Metanephros (tissue), 1 donor: ENCODE data around the gene SEMA6C. TPM values are rescaled to one million over a fixed set of nuclear protein-coding genes. Genes with fewer than 3 reads are reported as not detected.

ENCODE experiments used
- total RNA-seq: library from RNA; depleted of rRNA; stranded (reverse); fragments of >200 nt; gene quantifications from one replicate; pipeline ENCODE4 v1.2.3, GENCODE V29; 2014

Gene SEMA6C
- total RNA-seq = 39.0 TPM

GRCh38 chr1:151146412-151147131 lies at the start of gene SEMA6C:
Gene SEMA6C, minus strand, starts transcription at chr1:151146631. Its CDS starts 4,010 bp downstream, at chr1:151142621.

GRCh38 chr1:151189637-151190445 lies 43.4 kb upstream of the SEMA6C start, which contains the start of gene VPS72:
Gene VPS72, minus strand, starts transcription at chr1:151190197. Its CDS starts 76 bp downstream, at chr1:151190121.

GRCh38 chr1:151175863-151176262 lies 29.4 kb upstream of the SEMA6C start, which contains the start of gene TMOD4:
Gene TMOD4, minus strand, starts transcription at chr1:151175981. Its CDS starts 1,106 bp downstream, at chr1:151174875.

DNA sequence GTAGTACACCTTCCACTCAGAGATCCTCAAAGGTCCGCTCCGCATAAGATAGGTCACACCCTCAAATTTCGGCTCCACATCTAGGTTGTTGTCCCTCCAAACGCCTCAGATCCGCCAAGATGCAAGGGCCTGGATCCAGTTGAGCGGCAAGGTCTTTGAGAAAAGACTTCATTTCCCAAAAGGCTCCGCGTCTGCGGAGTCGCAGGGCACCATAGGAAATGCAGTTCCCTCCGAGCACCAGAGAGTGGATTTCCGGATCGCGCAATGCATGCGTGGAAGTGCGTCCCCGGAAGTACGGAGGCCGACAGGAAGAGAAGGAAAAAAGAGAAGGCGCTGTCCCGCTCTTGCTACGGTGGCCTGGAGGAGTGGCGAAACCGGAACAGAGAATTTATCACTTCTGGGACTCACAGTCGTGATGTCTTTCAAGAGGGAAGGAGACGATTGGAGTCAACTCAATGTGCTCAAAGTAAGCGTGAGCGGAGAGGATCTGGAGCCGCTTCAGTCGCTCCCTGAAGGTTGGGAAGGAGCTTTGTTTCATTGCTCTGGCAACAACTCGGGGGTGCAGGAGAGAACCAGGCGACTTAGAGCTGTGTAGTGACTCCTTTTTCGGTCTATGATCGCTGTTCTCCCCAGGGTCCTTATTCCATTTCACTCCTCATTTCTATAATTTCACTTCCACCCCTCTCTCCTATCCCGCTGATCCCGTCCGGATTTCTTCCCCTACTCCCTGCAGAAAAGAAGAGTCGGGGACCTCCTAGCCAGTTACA lies 19.5 kb upstream of the SEMA6C start, which contains the start of the genes LYSMD1 and SCNM1:
Gene LYSMD1 (minus strand): TSS at position 165 of the 767 bp plus-strand sequence. CDS start 644 bp downstream, outside the sequence.
Gene SCNM1 (plus strand): TSS at position 407 of the 767 bp plus-strand sequence. CDS start 9 bp downstream, at position 416.

GRCh38 chr1:151156515-151156819 lies 10.0 kb upstream of the SEMA6C start, which contains the start of gene TNFAIP8L2:
Gene TNFAIP8L2, plus strand, starts transcription at chr1:151156649. Its CDS starts 2,049 bp downstream, at chr1:151158698.

Other genes starting within 250 kb of the SEMA6C start
- gene SETDB1, start 220.3 kb downstream of the SEMA6C start, total RNA-seq = 61.7 TPM
- gene CERS2, start 171.8 kb downstream of the SEMA6C start, total RNA-seq = 123 TPM
- 8.5 TPM for gene ANXA9, start 164.3 kb downstream of the SEMA6C start, total RNA-seq
- gene MINDY1, start 139.7 kb downstream of the SEMA6C start, total RNA-seq = 45.6 TPM
- 26.0 TPM for gene PRUNE1, start 138.2 kb downstream of the SEMA6C start, total RNA-seq
- gene BNIPL, start 110.0 kb downstream of the SEMA6C start, total RNA-seq = 1.9 TPM
- gene C1orf56, start 98.9 kb downstream of the SEMA6C start, total RNA-seq = 5.5 TPM
- gene CDC42SE1, start 87.0 kb downstream of the SEMA6C start, total RNA-seq = 48.6 TPM
- 4.1 TPM for gene MLLT11, start 86.2 kb downstream of the SEMA6C start, total RNA-seq
- 18.2 TPM for gene GABPB2, start 75.9 kb downstream of the SEMA6C start, total RNA-seq
- gene TNFAIP8L2, start 10.0 kb upstream of the SEMA6C start, total RNA-seq = 2.3 TPM
- 12.6 TPM for gene LYSMD1, start 19.3 kb upstream of the SEMA6C start, total RNA-seq
- 20.4 TPM for gene SCNM1, start 19.5 kb upstream of the SEMA6C start, total RNA-seq
- 12.4 TPM for gene TMOD4, start 29.4 kb upstream of the SEMA6C start, total RNA-seq
- 26.0 TPM for gene VPS72, start 43.6 kb upstream of the SEMA6C start, total RNA-seq
- gene PIP5K1A, start 51.9 kb upstream of the SEMA6C start, total RNA-seq = 70.8 TPM
- 97.2 TPM for gene PSMD4, start 108.1 kb upstream of the SEMA6C start, total RNA-seq
- 28.6 TPM for gene ZNF687, start 135.7 kb upstream of the SEMA6C start, total RNA-seq
- 54.5 TPM for gene PI4KB, start 180.8 kb upstream of the SEMA6C start, total RNA-seq
- gene RFX5, start 200.6 kb upstream of the SEMA6C start, total RNA-seq = 31.6 TPM
- gene SELENBP1, start 226.1 kb upstream of the SEMA6C start, total RNA-seq = 60.4 TPM